HG02973 (cell line): ENCODE measurements around the gene FNBP1L.

Source experiments
- ATAC-seq: cut with Tn5 transposase; IDR thresholded peaks from one replicate; pipeline ENCODE4 v1.9.1; 2021; ENCODE audit warnings: moderate library complexity; ENCODE audit not compliant: unreplicated experiment

FNBP1L gene

DNA sequence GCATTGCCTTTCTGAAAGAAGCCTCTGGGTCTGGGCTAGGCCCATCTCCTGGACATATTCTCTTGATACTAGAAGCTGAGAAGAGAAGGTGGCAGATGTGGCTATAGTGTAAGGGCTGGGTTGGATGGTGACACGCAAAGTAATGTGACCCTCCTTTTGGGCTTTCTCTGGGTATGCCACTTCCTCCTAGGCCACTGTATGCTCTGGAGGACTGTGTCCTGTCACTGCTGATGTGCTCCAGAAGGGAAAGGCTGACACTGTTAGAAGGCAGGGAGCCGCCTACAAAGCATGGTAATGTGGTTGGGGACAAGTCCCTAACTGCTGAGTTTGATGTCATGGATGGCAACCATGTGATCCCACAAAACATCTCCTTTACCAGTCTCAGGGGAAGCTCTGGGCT, 121.6 kb downstream of the FNBP1L start:
- no peak for ATAC-seq

DNA sequence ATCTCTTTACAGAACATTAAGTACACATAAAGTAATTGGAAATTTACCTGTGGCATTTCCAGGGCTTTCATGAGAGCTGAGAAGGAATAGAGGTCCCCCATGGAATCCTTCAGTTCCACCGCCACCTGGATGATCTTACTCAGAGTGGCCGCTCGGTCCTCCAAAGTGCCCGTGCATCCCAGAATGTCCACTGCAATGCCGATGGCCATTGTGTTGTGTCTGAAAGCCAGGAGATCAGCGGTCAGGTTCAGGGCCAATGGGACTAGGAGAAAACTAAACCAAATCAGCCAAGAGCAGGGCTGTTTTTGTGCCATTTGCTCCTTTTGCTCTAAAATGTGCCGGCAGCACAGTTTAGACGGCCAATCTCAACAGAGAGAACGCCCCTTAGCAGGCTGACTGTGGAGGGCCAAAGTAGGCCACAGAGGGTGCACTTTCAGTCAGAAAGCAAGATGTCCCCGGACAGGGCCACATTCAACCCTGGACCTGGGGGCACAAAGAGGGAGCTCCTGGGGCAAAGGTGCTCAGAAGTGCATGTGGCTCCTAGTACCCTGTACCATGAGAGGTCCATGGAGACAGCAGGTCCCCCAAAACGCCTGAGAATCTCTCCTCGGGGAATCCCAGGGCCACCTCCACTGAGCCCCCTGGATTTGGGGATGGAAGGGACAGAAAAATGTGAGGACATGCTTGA, 123.8 kb downstream of the FNBP1L start:
- ATAC-seq: no peak

DNA sequence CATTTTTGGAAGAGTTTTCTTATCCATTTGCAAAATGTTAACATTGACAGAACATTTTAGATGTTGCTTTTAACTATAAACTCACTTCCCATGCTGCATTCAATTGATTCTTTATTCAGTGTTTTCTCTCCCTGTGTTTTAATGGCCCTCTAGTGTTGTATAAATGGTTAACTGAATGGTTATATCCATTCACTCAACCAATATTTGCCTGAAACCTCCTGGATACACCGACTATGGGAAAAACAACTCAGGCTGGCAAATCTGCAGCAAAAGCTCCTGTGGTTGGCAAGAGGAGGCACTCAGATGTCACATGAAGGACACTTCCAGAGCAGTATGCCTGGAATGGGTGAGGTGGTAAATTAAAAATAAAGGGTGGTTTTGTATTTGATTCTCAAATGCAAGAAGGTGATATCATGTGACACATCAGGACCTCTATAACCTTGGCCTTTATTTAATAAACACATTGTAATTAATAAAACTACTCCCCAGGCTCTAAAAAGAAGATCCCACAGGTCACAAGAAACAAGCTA, 126.1 kb downstream of the FNBP1L start:
- no peak for ATAC-seq

DNA sequence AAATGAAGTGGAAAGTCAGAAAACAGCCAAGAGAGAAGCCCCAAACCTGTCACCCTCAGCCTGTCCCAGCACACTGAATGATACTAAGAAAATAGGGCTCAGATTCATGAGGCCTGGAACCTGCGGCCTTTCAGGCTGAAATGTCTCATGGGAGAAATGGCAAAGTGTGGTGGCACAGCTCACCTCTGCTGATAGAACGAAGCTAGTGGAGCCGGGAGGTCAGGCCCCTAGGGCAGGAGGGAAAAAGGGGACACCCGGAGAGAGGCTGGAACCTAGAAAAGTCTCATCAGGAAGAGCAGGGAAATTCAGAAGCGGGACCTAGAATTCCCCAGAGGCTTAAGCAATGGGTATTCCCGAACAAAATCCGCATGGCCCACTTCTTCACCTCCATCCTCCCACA, 126.6 kb downstream of the FNBP1L start:
- no peak for ATAC-seq

DNA sequence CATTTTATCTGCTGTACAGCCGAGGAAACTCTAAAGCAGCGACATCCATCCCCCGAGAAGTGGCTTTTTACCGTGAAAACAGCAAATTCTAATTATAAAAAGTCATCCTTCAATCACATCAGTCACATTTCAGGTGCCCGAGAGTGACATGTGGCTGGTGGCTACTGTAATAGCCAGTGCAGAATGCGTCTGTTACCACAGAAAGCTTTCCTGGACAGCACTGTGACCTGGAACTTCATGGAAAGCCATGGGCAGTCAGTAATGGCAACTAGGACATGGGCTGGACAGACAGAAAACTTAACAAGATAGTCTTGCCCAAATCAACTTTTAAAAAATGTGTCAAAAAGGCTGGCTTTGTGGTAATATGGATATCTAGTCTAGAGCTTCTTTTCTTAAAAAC, 127.1 kb downstream of the FNBP1L start:
- ATAC-seq: no peak

DNA sequence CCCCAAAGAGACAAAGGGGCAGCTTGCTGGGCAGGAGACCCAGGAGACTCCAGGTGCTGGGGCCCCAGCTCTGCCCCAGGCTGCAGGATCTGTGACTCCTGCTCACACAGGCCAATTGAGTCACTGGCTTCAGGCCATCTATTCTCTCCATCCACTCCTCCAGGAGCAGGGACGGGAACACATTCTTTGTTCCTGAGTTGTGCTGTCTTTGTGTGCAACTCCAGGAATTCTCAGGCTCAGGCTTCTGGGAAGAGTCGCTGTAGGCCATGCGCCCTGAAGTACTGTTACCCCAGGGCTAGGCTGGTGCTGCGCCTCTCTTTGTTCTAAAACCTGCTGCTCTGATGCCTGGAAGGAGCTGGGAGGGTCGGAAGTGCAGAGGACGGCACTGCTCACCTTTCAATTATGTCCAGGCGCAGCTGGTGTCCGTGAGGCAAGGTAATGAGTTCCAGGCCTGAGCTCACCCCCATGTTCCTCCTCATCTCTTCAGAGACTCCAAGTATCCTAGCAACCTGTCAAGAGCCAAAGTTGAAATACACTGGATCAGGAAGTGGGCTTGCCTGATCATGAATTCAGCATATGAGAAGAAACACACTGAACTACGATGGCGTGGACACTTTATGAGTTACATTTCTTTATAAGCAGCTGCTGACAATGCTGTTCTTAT, 127.8 kb downstream of the FNBP1L start:
- ATAC-seq: no peak

DNA sequence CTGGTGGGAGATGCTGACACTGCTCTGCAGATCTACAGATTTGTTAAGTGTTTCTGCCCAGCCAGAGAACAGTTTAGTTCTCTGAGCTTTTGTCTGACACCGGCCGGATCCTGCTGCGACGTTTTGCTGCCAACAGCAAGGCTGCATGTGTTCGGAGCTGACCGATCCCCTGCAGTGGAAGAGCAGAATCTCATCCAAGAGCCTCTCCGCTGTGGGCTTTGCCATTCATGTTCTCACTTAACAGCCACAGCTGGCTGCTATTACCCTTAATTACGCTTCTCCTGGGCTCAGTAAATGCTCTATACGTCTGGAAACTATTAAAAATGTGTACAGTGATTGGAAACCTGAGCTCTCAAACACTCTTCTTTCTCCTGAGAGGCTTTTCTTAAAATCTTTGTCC, 128.4 kb downstream of the FNBP1L start:
- ATAC-seq: no peak

DNA sequence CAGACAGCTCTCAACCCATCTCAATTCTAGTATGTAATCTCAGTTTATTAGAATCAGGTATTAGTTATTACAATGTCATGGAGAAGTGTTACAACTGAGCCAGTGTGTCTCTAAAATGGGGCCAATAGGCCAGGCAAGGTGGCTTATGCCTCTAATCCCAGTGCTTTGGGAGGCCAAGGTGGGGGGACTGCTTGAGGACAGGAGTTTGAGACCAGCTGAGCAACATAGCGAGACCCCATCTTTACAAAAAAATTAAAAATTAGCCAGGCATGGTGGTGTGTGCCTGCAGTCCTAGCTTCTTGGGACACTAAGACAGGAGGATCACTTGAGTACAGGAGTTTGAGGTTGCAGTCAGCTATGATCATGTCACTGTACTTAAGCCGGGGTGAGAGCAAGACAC, 128.8 kb downstream of the FNBP1L start:
- ATAC-seq: no peak

DNA sequence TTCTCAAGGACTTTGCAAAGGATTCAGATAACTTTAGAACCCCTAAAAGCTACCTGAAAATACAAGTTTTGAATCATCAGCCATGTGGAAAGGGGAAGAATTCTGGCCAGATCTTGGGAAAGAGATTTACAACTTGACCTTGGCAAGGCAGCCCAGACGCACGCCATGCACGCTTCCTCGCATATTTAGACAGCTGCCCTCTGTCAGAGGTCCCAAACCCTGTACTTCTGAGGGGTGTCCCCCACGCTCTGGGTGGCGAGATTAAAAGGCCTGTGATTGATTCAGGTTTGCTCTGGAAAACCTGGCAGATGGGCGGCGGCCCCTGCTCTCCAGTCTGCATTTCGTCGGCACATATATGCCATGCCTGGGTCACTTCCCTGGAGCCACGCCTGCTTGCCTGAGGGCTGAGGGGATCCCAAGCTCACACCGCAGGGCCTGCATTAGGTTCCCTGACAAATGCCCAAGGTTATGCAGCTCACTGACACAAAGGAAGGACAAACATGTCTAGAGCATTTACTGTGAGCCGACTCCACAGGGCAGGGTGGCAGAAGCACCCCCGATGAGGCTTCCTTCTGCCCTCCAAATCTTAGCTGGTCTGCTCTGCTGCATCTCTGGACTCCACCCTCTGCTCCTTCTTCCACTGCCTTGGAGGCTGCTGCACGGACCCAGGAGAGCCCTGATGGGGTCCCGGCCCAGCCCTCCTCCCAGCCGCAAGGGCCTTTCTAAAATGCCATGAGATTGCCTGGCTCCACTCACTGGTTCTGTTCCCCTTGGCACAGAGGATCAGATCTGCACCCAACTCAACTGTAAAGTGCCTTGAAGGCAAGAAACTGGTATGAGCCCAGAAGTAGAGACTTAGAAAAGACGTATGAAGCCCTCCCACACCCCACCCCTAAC, 129.9 kb downstream of the FNBP1L start:
- no peak for ATAC-seq

DNA sequence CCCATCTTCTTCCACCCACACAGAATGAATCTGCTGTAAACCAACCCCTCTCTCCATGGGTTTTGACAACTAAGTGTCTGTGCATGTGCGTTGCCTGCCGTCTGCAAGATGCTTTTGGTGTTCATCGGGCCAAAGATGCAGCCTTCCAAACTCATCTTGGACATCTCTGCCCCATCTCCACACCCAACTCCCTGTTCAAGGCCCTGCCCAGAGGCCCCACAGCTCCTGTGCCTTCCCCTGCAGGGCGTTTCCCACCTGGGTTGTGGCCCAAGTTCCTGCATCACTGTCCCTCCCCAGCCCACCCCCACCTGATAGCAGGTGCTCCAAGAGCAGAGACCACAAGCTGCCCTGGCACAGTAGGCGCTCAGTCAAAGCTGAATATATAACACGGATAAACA, 130.5 kb downstream of the FNBP1L start:
- ATAC-seq: no peak

DNA sequence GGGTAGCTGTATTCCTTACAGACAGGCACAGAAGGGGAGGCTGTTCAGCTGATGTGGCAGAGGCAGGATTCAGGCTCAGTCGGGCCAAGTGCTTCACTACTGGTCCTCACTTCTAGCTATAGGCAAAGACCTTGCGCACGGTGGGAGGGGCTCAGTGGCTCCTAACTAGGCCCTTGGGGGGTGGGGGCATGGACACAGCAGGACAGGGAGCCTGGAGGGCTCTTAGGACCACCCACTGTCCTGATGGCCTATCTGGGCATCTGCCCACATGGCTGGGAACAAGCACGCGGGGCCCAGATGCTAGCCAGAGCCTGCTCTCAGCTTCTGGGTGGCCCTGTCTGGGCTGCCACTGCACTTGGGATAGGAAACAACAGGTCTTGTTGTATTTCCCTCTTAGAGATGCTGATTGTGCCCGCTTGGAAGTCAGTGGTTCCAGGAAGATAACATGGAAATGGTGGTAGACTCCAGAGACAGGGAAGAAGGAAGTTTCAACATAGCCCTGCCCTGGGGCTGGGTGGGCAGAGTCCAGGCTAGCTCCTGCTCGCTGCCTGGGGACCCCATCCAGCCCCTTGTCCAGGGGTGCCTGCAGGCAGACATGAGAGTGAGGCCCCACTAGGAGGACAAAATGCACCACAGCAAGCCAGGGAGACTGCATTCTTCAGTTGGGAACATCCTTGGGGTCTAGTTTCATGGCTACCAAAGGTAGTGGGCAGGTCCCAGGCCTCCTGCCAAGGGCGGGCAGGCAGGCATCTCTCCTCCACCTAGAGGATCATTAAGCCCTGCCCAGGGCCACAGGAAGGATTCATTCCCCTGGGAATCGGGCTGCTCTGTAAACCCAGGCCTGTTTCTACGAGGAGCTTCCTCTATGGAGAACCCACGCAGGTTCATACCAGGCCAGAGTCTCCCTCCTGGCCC, 131.2 kb downstream of the FNBP1L start:
- ATAC-seq: no peak

DNA sequence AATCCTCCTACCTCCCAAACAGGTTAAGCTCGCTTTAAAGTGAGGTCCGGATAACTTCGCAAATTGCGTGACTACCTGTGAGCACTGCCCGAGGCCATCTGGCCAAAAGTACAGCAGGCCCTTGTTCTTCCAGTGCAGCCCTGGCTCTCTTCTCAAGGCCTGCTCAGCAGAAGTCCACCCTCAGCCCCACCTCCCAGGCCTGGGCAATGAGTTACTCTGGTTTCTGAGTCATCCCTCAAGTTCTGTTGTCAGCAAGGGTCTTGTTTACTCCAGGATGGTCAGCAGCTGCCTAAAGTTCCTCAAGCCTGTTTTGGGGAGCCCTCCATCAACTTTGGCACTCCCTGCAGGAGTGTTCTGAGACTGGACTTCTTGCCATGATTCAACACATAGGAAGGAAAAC, 132.0 kb downstream of the FNBP1L start:
- ATAC-seq: no peak

DNA sequence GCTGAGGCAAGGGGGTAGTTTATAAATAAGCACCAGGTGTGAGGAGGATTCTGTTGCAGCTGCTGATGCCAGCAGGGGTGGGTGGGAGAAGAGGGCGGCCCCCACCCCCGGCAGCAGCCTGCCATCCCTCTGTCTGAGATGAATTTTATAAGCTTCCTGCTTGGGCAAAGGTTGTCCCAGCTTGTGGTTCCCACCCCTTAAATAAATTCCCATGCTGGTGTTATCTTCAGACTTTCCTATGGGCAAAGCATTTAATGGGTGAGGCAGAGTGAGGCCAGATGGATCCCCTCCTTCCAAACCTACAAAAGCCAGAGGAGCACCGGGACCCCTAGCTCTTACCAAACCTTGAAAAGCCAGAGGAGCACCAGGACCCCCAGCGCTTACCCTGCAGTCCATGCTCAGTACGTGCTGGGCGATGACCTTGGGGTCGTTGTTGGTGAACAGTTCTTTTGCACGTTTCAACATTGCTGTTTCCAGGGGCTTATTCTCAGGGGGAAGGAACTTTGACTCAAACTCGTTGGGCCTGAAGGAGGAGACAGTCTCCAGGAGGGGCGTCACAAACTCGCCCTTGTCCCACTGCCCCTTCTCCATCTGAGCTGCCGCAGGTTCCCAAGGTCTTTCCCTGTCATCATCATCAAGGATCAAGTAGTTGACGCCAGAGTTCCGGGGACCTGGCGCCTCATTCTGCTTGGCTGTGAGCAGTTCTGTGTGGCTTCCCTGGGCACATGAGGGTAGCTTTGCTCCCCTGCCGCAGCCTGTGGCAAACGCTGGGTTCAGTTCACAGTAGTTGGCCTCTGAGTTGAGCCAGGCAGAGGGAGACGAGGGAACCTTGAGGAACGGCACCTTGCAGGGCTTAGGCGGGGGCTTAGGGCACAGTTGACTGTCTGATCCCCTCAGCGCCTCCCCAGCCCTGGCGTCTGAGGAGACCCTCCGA, 134.3 kb downstream of the FNBP1L start:
- no peak for ATAC-seq

DNA sequence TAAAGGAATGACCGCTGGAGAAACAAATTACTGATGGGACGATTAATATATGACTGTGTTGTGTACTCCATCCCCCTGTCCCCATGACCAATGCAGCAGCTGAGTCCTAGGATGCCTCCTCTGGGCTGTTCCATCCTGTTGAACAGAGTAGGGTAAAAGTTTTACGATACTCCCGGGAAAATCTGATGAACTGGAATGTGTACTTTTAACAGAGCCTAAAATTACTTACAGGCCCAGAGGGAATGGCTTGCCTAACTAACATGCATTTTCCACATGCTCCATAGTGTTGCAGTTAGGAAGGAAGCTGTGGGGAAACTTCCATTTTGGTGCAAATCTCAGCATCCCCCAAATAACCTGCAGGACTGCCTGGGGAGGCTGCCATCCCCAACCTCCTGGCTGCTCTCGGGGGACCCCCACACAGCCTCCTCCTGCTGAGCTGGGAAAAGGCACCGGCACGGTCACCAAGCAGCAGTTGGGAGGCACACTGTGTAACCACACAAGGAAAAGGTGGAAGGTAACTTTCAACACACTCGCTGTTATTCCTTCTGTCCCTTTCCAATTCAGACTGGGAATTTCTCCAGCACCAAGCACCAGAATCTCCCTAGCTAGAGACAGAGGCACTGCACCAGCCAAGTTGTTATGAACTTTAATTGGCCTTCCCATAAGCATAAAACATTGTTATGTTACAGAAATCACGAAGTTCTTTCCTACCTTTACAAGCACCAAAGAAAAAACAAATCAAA, 136.5 kb downstream of the FNBP1L start:
- no peak for ATAC-seq

DNA sequence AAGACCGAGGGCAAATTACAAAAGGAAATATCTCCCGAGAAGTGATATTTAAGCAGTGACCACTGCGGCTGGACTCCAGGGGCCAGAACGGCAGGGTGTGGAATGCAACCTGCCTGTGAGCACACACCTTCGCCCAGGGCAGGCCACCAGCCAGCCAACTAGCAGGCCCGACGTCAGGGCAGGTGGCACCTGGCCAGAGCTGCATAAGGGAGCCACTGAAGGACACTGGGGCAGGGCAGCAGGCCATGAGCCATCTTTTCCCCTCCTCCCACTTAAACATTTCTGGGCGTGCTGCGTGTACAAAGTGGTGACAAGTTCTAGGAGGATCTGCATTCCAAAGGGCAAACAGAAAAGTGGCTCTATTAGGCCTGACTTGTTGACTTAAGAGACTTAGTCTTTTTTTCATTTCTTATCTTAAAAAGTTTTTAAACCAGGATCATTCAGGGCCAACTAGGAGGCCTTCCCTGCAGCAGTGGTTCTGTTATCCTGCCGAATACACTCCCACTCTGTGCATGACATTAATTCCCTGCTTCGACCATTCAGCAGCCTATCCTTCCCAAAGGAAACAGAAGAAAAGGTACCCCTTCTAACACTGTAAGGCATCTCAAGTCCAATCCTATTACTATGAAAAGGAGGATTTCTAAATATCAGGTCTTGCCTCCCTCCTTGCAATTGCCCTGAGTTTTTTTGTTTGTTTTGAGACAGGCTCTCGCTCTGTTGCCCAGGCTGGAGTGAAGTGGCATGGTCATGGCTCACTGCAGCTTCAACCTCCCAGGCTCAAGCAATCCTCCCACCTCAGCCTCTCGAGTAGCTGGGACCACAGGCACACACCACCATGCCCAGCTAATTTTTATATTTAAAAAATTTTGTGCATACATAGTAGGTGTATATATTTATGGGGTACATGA, 137.4 kb downstream of the FNBP1L start:
- ATAC-seq: no peak

DNA sequence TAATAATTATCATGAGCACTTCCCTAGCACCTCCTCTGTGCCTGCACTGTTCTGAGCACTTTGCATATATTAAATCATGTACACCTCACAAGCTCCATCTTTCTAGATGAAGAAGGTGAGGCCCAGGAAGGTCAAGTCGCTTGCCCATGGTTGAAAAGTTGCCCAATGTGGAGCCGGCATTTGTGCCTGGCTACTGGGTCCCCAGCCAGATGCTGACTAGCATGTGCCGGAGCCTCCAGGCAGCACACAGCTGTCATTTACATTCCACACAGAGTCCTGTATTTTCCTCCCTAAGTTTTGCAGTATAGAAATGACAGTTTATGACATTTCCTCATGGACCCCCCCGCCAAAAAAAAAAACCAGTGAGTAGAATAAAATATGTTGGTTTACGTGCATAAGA, 139.4 kb downstream of the FNBP1L start:
- no peak for ATAC-seq

DNA sequence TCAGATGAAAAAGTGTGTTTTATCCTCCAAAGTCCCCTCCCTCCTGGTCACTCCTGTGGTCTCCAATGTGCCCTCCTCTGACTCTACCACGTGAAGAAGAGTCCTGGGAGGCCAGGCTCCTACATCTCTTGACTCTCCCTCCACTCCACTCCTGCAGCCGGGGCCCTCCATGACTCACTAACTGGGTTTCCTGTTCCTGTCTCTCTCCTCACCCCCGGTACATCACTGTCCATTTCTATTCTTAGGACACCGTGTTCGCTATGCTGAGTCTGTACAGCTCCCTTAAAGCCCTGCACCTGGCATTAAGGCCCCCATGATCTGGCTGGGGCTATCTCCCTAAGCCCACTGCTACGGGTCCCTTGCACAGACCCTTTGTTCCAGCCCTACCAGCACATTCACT, 140.3 kb downstream of the FNBP1L start:
- no peak for ATAC-seq

DNA sequence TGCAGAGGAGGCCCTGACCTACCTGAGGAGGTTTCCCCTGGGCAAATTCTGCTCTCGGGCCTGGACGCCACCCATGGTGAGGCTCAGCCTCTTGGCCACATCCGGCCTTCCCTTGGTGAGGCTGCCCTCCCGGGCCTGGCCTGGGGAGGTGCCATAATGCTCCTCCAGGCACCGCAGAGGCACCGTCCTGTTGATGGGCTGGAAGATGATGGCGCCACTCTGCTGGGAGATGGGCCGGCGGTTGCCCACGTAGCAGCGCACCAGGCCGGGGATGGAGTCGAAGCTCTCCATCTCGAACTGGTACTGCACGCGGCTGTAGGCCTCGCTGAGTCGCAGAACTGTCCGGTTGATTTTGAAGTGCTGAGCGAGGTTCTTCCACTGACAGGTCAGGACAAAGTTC, 141.0 kb downstream of the FNBP1L start:
- no peak for ATAC-seq
